Measurements from ENCODE around the gene SMPD1. TPM values are rescaled to one million over a fixed set of nuclear protein-coding genes. Genes with fewer than 3 reads are reported as not detected.

The SMPD1 gene
- total RNA-seq, 1 donor from 2014 or later = 23.1 TPM

DNA sequence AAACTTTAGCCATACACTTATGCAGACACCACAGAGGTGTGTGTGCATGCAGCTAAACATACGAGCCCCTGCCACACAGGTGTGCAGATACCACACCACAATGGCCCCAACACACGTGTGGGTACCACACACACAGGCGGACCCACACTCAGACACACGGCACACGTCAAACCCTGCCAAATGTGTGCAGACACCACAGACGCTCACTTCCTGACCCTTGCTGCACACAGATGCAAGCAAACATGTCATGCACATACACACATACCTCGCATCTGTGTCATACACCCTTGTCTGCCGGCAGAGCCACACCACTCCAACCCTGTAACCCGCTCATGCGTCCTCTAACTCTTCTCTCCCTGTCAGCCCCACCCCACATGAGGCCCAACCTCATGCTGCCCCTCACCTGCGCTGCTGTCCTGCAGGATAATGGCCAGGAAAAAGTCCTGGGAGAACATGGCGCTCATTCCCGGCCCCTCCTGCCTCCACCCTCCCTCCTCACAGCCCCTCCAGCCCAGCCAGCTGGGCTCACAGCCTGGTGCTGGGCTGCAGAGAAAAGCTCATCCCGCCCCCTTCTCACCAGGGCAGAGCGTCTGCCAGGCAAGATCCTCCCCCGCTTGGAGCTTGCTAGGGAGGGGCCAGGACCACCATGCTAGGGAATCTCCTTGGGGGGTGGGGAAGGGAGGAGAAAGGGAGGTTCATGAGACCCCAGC lies 14.2 kb downstream of the SMPD1 start:
- H3K27me3 ChIP-seq = no peaks in the 10 kb centered on the region
- no peak for DNase-seq (ENCODE audit: extremely low spot score in 2 of 2)
- H3K36me3 ChIP-seq = peaks cover 0 to 15% of the 10 kb centered on the region in 2 donors
- no peak overlapping the region for H3K4me3 ChIP-seq
- H3K27ac ChIP-seq = no peak overlapping the region
- no peak for TF ChIP-seq CTCF (IDR thresholded peaks at IDR 0.05)
- no peak for TF ChIP-seq POLR2AphosphoS5 (IDR thresholded peaks at IDR 0.05; ENCODE audit: insufficient read depth in 1 of 2, low read depth in 1 of 2)
- TF ChIP-seq POLR2A (IDR thresholded peaks at IDR 0.05) = no peak
- H3K9me3 ChIP-seq = no peaks in the 10 kb centered on the region
- H3K4me1 ChIP-seq = peaks cover 18% of the 10 kb centered on the region
- intact Hi-C loops (cut with DNase I) = no loop called here

GRCh38 chr11:6405052-6405667 lies 14.9 kb downstream of the SMPD1 start:
- intact Hi-C loops (cut with DNase I) = no loop called here
- Histone ChIP-seq H3K9me3 (no peaks in the 10 kb centered on the region), H3K27me3 (no peaks in the 10 kb centered on the region), H3K4me3 (no peak overlapping the region), H3K27ac (no peak overlapping the region), H3K4me1 (peaks cover 18% of the 10 kb centered on the region), H3K36me3 (peaks cover 0 to 20% of the 10 kb centered on the region in 2 donors)
- DNase-seq (ENCODE audit: extremely low spot score in 2 of 2) = no peak
- TF ChIP-seq POLR2A (IDR thresholded peaks at IDR 0.05) = no peak
- no peak for TF ChIP-seq CTCF (IDR thresholded peaks at IDR 0.05)
- TF ChIP-seq POLR2AphosphoS5 (IDR thresholded peaks at IDR 0.05; ENCODE audit: insufficient read depth in 1 of 2, low read depth in 1 of 2) = no peak

DNA sequence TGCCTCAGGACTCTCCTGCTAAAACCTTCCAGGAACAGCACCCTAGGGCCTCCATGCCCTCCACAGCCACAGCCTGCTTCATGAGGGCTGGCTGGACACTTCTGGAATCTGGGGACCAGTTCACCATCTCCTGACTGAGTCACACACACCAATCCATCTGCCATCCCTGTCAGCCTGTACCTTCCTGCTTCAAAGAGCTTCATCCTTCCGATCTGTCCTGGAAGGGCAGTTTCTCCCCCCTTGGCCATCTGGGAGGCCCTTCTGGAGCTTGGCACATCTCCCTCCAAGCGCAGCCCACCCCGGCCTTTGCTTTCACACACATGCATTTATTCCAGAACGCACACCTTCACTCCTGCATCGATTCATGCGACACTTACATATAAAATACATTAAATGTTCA lies 15.6 kb downstream of the SMPD1 start:
- Histone ChIP-seq H3K4me3 (no peak overlapping the region), H3K4me1 (peaks cover 18% of the 10 kb centered on the region), H3K27me3 (no peaks in the 10 kb centered on the region), H3K36me3 (peaks cover 0 to 18% of the 10 kb centered on the region in 2 donors), H3K27ac (no peak overlapping the region), H3K9me3 (no peaks in the 10 kb centered on the region)
- DNase-seq (ENCODE audit: extremely low spot score in 2 of 2) = no peak
- intact Hi-C loops (cut with DNase I) = no loop called here
- TF ChIP-seq CTCF (IDR thresholded peaks at IDR 0.05) = no peak
- no peak for TF ChIP-seq POLR2AphosphoS5 (IDR thresholded peaks at IDR 0.05; ENCODE audit: insufficient read depth in 1 of 2, low read depth in 1 of 2)
- no peak for TF ChIP-seq POLR2A (IDR thresholded peaks at IDR 0.05)

DNA sequence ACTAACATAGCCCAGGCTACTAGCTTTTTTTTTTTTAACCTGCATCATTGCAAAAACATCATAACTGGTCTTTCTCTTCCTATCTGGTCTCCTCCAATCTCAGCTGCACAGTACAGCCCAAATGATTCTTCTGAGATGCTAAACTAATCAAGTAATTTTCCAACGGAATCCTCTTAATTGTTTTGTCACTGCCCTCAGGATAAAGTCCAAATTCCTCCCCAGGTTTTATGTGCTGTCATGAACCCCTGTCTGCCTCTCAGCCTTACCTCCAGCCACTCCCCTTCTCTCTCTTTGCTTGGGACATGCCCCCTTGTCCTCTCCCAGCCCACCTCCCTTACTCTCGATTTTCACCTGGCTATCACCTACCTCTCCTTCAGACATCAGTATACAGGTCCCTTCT lies 16.1 kb downstream of the SMPD1 start:
- no peaks in the 10 kb centered on the region for H3K9me3 ChIP-seq
- peaks cover 0 to 15% of the 10 kb centered on the region in 2 donors for H3K36me3 ChIP-seq
- peaks cover 18% of the 10 kb centered on the region for H3K4me1 ChIP-seq
- H3K27ac ChIP-seq = no peak overlapping the region
- no peak for DNase-seq (ENCODE audit: extremely low spot score in 2 of 2)
- TF ChIP-seq POLR2A (IDR thresholded peaks at IDR 0.05) (no peak), POLR2AphosphoS5 (IDR thresholded peaks at IDR 0.05; ENCODE audit: insufficient read depth in 1 of 2, low read depth in 1 of 2) (no peak), CTCF (IDR thresholded peaks at IDR 0.05) (no peak)
- intact Hi-C loops (cut with DNase I) = no loop called here
- H3K4me3 ChIP-seq = no peak overlapping the region
- H3K27me3 ChIP-seq = no peaks in the 10 kb centered on the region
